ENCODE results near the gene ZWINT. TPM values are rescaled to one million over a fixed set of nuclear protein-coding genes. Genes with fewer than 3 reads are reported as not detected.

ZWINT gene
- total RNA-seq, 1 experiment from 2014 or later: 99.1 TPM

DNA sequence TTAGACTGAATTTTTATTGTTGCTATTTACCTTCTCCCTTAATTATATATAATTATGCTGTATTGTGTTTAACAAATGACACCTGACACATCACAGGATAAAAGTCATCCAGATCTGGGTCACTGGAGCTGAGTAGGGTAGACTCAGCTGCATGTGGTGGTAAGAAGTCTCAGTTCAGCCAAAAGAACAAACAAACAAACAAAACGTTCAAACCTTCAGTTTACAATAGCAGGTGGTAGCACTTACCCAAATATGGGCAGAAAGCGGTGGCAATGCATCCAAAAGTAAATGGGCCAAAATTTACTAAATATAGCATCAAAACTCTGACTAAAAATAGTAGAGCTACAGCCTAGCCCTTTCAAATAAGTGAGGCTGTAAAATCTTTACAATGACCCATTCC lies 42.2 kb downstream of the ZWINT start:
- Histone ChIP-seq H2BK5ac (ENCODE audit: insufficient read length, low read length) (no peak overlapping the region), H3K23me2 (ENCODE audit: insufficient read length, low read depth, low read length, poor library complexity, severe bottlenecking) (no peaks in the 10 kb centered on the region), H4K91ac (ENCODE audit: insufficient read length, low read depth, low read length) (no peak overlapping the region), H3K4me1 (ENCODE audit: insufficient read depth, low read length) (no peaks in the 10 kb centered on the region), H3K27me3 (ENCODE audit: insufficient read depth, low read length) (no peaks in the 10 kb centered on the region), H3K9ac (ENCODE audit: extremely low read depth, insufficient read length, low read length) (no peak overlapping the region), H2AK5ac (ENCODE audit: insufficient read length, low read length) (no peak overlapping the region), H2BK15ac (ENCODE audit: low read depth, low read length) (no peak overlapping the region), H4K5ac (ENCODE audit: insufficient read length, low read depth, low read length) (no peak overlapping the region), H2BK12ac (ENCODE audit: insufficient read length, low read depth, low read length) (no peak overlapping the region), H3K56ac (ENCODE audit: insufficient read length, low read depth, low read length) (no peak overlapping the region), H2BK120ac (ENCODE audit: low read depth, low read length, poor library complexity, severe bottlenecking) (no peak overlapping the region), H2BK20ac (ENCODE audit: low read depth, low read length, poor library complexity, severe bottlenecking) (no peak overlapping the region), H3K18ac (ENCODE audit: insufficient read length, low read depth, low read length) (no peak overlapping the region), H3K4ac (ENCODE audit: low read depth, low read length) (no peak overlapping the region), H2AFZ (ENCODE audit: low read length) (no peak overlapping the region), H3K4me2 (ENCODE audit: insufficient read depth, insufficient read length, low read length) (no peak overlapping the region), H3T11ph (ENCODE audit: low read length) (no peak overlapping the region), H3K27ac (ENCODE audit: insufficient read length, low read depth, low read length) (no peak overlapping the region), H3K23ac (ENCODE audit: insufficient read length, low read depth, low read length) (no peak overlapping the region), H4K20me1 (ENCODE audit: control insufficient read depth, insufficient read depth, insufficient read length) (no peaks in the 10 kb centered on the region), H3K79me2 (ENCODE audit: insufficient read depth, low read length) (no peaks in the 10 kb centered on the region), H4K8ac (replicated peaks; ENCODE audit: insufficient read length, low read depth, low read length) (no peak overlapping the region), H3K79me1 (ENCODE audit: insufficient read depth, low read depth, low read length, poor library complexity, severe bottlenecking) (no peaks in the 10 kb centered on the region), H3K9me3 (ENCODE audit: control insufficient read depth, low read depth, low read length) (no peaks in the 10 kb centered on the region), H3K14ac (ENCODE audit: insufficient read depth, low read length) (no peak overlapping the region)
- H3K27ac Mint-ChIP-seq: no peak overlapping the region
- H3K9me3 Mint-ChIP-seq: peaks cover 6 to 13% of the 10 kb centered on the region in 2 experiments; a peak in 3 of 5 replicates
- TF ChIP-seq, protein P1, sequence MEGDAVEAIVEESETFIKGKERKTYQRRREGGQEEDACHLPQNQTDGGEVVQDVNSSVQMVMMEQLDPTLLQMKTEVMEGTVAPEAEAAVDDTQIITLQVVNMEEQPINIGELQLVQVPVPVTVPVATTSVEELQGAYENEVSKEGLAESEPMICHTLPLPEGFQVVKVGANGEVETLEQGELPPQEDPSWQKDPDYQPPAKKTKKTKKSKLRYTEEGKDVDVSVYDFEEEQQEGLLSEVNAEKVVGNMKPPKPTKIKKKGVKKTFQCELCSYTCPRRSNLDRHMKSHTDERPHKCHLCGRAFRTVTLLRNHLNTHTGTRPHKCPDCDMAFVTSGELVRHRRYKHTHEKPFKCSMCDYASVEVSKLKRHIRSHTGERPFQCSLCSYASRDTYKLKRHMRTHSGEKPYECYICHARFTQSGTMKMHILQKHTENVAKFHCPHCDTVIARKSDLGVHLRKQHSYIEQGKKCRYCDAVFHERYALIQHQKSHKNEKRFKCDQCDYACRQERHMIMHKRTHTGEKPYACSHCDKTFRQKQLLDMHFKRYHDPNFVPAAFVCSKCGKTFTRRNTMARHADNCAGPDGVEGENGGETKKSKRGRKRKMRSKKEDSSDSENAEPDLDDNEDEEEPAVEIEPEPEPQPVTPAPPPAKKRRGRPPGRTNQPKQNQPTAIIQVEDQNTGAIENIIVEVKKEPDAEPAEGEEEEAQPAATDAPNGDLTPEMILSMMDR (conservative IDR thresholded peaks at IDR 0.05): no peak
- DNase-seq: no peak
- WGBS (ENCODE audit: extremely low coverage, insufficient read length, low lambda C conversion rate): no CpG with 5 or more reads among the region's 2 CpGs
- peaks cover 0 to 7% (median 2%) of the 10 kb centered on the region in 3 experiments; a peak in 1 of 7 replicates for H3K36me3 Mint-ChIP-seq (ENCODE audit: insufficient read depth in 1 of 3, low read depth in 3 of 3)
- H3K4me1 Mint-ChIP-seq: no peaks in the 10 kb centered on the region
- H3K4me3 Mint-ChIP-seq: no peak overlapping the region
- H3K27me3 Mint-ChIP-seq (ENCODE audit: low read depth): no peaks in the 10 kb centered on the region
